Right lobe of liver (tissue), 4 donors: Measurements from ENCODE around the gene SKP1.

Experiments
- CTCF ChIP-seq, 4 donors: fragments of 200-600 bp in 3 of 4; fragments of 450-650 bp in 1 of 4; IDR thresholded peaks; one replicate each; pipeline versions ENCODE4 v1.5.1 to v1.8.0; 2016 to 2022; ENCODE audit warnings: antibody characterized with exemption in 4 of 4, mild to moderate bottlenecking in 2 of 4
- POLR2A ChIP-seq: fragments of 450-650 bp; IDR thresholded peaks from one replicate; pipeline ENCODE4 v1.6.1; 2017; ENCODE audit warnings: antibody characterized with exemption, mild to moderate bottlenecking
- donor health status: DM: no; HTN: no; CAD: no.
- donor health status: DM: no; HTN: no; CAD: no.
- donor health status: DM: no; HTN: yes; CAD: no.

- no peak for TF ChIP-seq CTCF (IDR thresholded peaks at IDR 0.05)
- TF ChIP-seq POLR2A = no peak
Measured at GRCh38 chr5:134100283-134101091, 76.3 kb downstream of the SKP1 start.
